Measurements from ENCODE around the gene PLCH2. TPM values are rescaled to one million over a fixed set of nuclear protein-coding genes. Genes with fewer than 3 reads are reported as not detected.

Gene PLCH2
- total and polyA plus RNA-seq, 9 of the 15 experiments (the other 6 are each of a cell fraction or from before 2014, with no cell fraction given), result 0.16 TPM; not detected in 8

- ChIA-PET CTCF (ENCODE audit: low intra/inter-chr PET ratio) (no interaction called here), POLR2A (no interaction called here)
- H2AFZ ChIP-seq (ENCODE audit: low read depth, low read length), result no peak overlapping the region
- no peak overlapping the region for H3K27ac ChIP-seq (ENCODE audit: extremely low read depth, low read depth, low read length)
- H3K9me1 ChIP-seq (ENCODE audit: control insufficient read depth, insufficient read depth, low read length), result no peaks in the 10 kb centered on the region
- no peak overlapping the region for H3K4me2 ChIP-seq (ENCODE audit: insufficient read depth, low read length)
- no peaks in the 10 kb centered on the region for H3K36me3 ChIP-seq (ENCODE audit: control insufficient read depth, insufficient read depth, low read length)
- no peak overlapping the region for H3K9ac ChIP-seq (ENCODE audit: insufficient read depth in 1 of 2, low read depth in 2 of 2, low read length in 2 of 2)
- in situ Hi-C loops (cut with MboI), result no loop called here
- no peak for TF ChIP-seq NR4A1 (CRISPR knock-in tag; IDR thresholded peaks at IDR 0.05)
- no peak for TF ChIP-seq NR4A1 (tag; IDR thresholded peaks at IDR 0.05)
- TF ChIP-seq TFAM (CRISPR knock-in tag; conservative IDR thresholded peaks at IDR 0.05), result no peak
- no peak for TF ChIP-seq RFX1 (IDR thresholded peaks at IDR 0.05)
- TF ChIP-seq CBX3 (IDR thresholded peaks at IDR 0.05; ENCODE audit: borderline replicate concordance in 1 of 2, low read length in 2 of 2), result no peak
- TF ChIP-seq RAD51 (IDR thresholded peaks at IDR 0.05; ENCODE audit: borderline replicate concordance, low read depth), result peak; percentile 46; the same call in 1 of the 2 replicates
- TF ChIP-seq HES1 (IDR thresholded peaks at IDR 0.05; ENCODE audit: low read depth), result no peak
- no peak for TF ChIP-seq RBM34 (IDR thresholded peaks at IDR 0.05; ENCODE audit: borderline replicate concordance, insufficient read depth, low read length)
- peak; percentile 45; the same call in 1 of the 2 replicates for TF ChIP-seq TFE3 (CRISPR knock-in tag; IDR thresholded peaks at IDR 0.05)
- no peak for TF ChIP-seq MTA1 (IDR thresholded peaks at IDR 0.05; ENCODE audit: borderline replicate concordance)
- no peak for TF ChIP-seq RHOXF2B (CRISPR knock-in tag; conservative IDR thresholded peaks at IDR 0.05)
- TF ChIP-seq, protein P1, sequence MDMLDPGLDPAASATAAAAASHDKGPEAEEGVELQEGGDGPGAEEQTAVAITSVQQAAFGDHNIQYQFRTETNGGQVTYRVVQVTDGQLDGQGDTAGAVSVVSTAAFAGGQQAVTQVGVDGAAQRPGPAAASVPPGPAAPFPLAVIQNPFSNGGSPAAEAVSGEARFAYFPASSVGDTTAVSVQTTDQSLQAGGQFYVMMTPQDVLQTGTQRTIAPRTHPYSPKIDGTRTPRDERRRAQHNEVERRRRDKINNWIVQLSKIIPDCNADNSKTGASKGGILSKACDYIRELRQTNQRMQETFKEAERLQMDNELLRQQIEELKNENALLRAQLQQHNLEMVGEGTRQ (CRISPR knock-in tag; IDR thresholded peaks at IDR 0.05), result peak; percentile 63
- no peak for TF ChIP-seq BHLHE40 (IDR thresholded peaks at IDR 0.05; ENCODE audit: low read length)
- TF ChIP-seq, protein P2, sequence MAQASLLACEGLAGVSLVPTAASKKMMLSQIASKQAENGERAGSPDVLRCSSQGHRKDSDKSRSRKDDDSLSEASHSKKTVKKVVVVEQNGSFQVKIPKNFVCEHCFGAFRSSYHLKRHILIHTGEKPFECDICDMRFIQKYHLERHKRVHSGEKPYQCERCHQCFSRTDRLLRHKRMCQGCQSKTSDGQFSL (CRISPR knock-in tag; IDR thresholded peaks at IDR 0.05), result no peak
- TF ChIP-seq, protein P2 (tag; IDR thresholded peaks at IDR 0.05), result no peak
- TF ChIP-seq, protein P3, sequence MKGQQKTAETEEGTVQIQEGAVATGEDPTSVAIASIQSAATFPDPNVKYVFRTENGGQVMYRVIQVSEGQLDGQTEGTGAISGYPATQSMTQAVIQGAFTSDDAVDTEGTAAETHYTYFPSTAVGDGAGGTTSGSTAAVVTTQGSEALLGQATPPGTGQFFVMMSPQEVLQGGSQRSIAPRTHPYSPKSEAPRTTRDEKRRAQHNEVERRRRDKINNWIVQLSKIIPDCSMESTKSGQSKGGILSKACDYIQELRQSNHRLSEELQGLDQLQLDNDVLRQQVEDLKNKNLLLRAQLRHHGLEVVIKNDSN (CRISPR knock-in tag; IDR thresholded peaks at IDR 0.05), result peak; percentile 78
- TF ChIP-seq CBFB (CRISPR knock-in tag; IDR thresholded peaks at IDR 0.05), result no peak
- DNase-seq (ENCODE audit: extremely low read depth in 1 of 4, low spot score in 3 of 4) (no peak), FAIRE-seq (no peak), ATAC-seq (no peak)
- peaks cover 9% of the 10 kb centered on the region; the same call in 1 of the 2 replicates for H4K20me1 ChIP-seq (replicated peaks; ENCODE audit: control insufficient read depth, insufficient read depth, low read length)
- peaks cover 23 to 79% of the 10 kb centered on the region in 2 experiments; a peak in 3 of 5 replicates for H3K27me3 ChIP-seq (ENCODE audit: control insufficient read depth in 2 of 2, insufficient read depth in 2 of 2, low read length in 2 of 2)
- no TSS peak for BruUV-seq (replicated peaks)
- H3K79me2 ChIP-seq (ENCODE audit: control insufficient read depth, insufficient read depth, low read length), result no peaks in the 10 kb centered on the region
- WGBS (ENCODE audit: insufficient coverage, low coverage, missing lambda C conversion rate), result 3% methylated on average over 10 of the region's 10 CpGs
- H3K4me3 ChIP-seq, result no peak overlapping the region
- peaks cover 0 to 68% of the 10 kb centered on the region in 2 experiments; a peak in 2 of 5 replicates for H3K4me1 ChIP-seq (replicated peaks in 1 of 2; ENCODE audit: control insufficient read depth in 2 of 2, insufficient read depth in 2 of 2, low read length in 2 of 2)
- H3K9me3 ChIP-seq (replicated peaks; ENCODE audit: control insufficient read depth, insufficient read depth, low read depth, low read length), result no peaks in the 10 kb centered on the region
- intact Hi-C loops (cut with micrococcal nuclease), result no loop called here
Observed at GRCh38 chr1:2454227-2454626, 21.9 kb upstream of the PLCH2 start.
